HepG2 (cell line): ENCODE data around the gene MIDN. TPM values are rescaled to one million over a fixed set of nuclear protein-coding genes. Genes with fewer than 3 reads are reported as not detected.
A peak's percentile ranks its signal among the peaks of the same experiment; 100 is the strongest.

Experiments
- CEBPG ChIP-seq: IDR thresholded peaks from 2 replicates; pipeline ENCODE4 v1.6.1; 2016
- ETV6 ChIP-seq: sonication (generic); formaldehyde crosslinking; conservative IDR thresholded peaks from 2 replicates; pipeline ENCODE4 v1.4.0; 2020; ENCODE audit warnings: missing genetic modification reagents
- FOXA3 ChIP-seq: IDR thresholded peaks from 2 replicates; pipeline ENCODE4 v1.6.1; 2016; ENCODE audit warnings: missing genetic modification reagents, missing compliant biosample characterization
- FOXP4 ChIP-seq: sonication (generic); formaldehyde crosslinking; IDR thresholded peaks from 2 replicates; pipeline ENCODE4 v1.4.0; 2020; ENCODE audit warnings: missing genetic modification reagents
- KDM3A ChIP-seq: IDR thresholded peaks from 2 replicates; pipeline ENCODE4 v1.6.1; 2018; ENCODE audit warnings: low read depth, missing compliant biosample characterization
- MAX ChIP-seq: IDR thresholded peaks from 2 replicates; pipeline ENCODE4 v1.6.1; 2012; ENCODE audit warnings: inconsistent platforms
- RBM22 ChIP-seq: fragments of 200-400 bp; formaldehyde crosslinking; optimal IDR thresholded peaks from 2 replicates; pipeline ENCODE3; 2017; ENCODE audit warnings: mild to moderate bottlenecking, low read length, moderate library complexity
- ZBTB20 ChIP-seq: sonication (generic); formaldehyde crosslinking; IDR thresholded peaks from 2 replicates; pipeline ENCODE4 v1.8.1; 2023; ENCODE audit warnings: missing genetic modification reagents, low read depth, mild to moderate bottlenecking, borderline replicate concordance
- ZC3H13 ChIP-seq: sonication (generic); formaldehyde crosslinking; IDR thresholded peaks from 2 replicates; pipeline ENCODE4 v1.8.1; 2023; ENCODE audit warnings: mild to moderate bottlenecking, missing genetic modification reagents, moderate library complexity
- ZNF180 ChIP-seq: sonication (generic); formaldehyde crosslinking; IDR thresholded peaks from 2 replicates; pipeline ENCODE4 v1.4.0; 2020; ENCODE audit warnings: low read depth, missing genetic modification reagents, borderline replicate concordance
- ZNF687 ChIP-seq: sonication (generic); formaldehyde crosslinking; IDR thresholded peaks from 2 replicates; pipeline ENCODE4 v1.5.1; 2020; ENCODE audit warnings: mild to moderate bottlenecking, missing genetic modification reagents, moderate library complexity
- ZSCAN9 ChIP-seq: IDR thresholded peaks from 2 replicates; pipeline ENCODE4 v1.6.1; 2016; ENCODE audit warnings: borderline replicate concordance
- polyA plus RNA-seq, 8 experiments: library from polyadenylated mRNA; depleted of rRNA in 3 of 8; stranded (reverse) in 7 of 8; unstranded in 1 of 8; fragments of >200 nt; fragmentation: Illumina TruSeq in 4 of 8; extraction: Trizol in 4 of 8; gene quantifications; 2 replicates each; pipeline versions ENCODE4 v1.2.1 to v1.2.3, GENCODE V29; 2011 to 2016; ENCODE audit warnings: low read depth in 4 of 8, missing spikeins in 1 of 8, mixed read lengths in 1 of 8; ENCODE audit not compliant: insufficient read depth in 1 of 8
- total RNA-seq, 5 experiments: library from RNA; depleted of rRNA; stranded (reverse); fragments of >200 nt; fragmentation: Illumina TruSeq; extraction: Trizol; gene quantifications; 2 replicates each; pipeline ENCODE4 v1.2.3, GENCODE V29; 2016; ENCODE audit warnings: low read depth in 1 of 5
- TF ChIP-seq, protein P1 (sequence below): sonication (generic); formaldehyde crosslinking; IDR thresholded peaks from 2 replicates; pipeline ENCODE4 v1.5.0; 2020; ENCODE audit warnings: mild to moderate bottlenecking, missing genetic modification reagents
- TF ChIP-seq, protein P2 (sequence below): IDR thresholded peaks from 2 replicates; pipeline ENCODE4 v1.6.1; 2016; ENCODE audit warnings: missing compliant biosample characterization, missing genetic modification reagents, borderline replicate concordance
- TF ChIP-seq, protein P3 (sequence below): sonication (generic); formaldehyde crosslinking; IDR thresholded peaks from 2 replicates; pipeline ENCODE4 v1.5.0; 2020; ENCODE audit warnings: mild to moderate bottlenecking, missing genetic modification reagents, borderline replicate concordance

MIDN gene
- total and polyA plus RNA-seq, 2 of the 13 experiments (the other 11 are each of a cell fraction or from before 2014, with no cell fraction given) = 8.4 to 18.0 TPM

DNA sequence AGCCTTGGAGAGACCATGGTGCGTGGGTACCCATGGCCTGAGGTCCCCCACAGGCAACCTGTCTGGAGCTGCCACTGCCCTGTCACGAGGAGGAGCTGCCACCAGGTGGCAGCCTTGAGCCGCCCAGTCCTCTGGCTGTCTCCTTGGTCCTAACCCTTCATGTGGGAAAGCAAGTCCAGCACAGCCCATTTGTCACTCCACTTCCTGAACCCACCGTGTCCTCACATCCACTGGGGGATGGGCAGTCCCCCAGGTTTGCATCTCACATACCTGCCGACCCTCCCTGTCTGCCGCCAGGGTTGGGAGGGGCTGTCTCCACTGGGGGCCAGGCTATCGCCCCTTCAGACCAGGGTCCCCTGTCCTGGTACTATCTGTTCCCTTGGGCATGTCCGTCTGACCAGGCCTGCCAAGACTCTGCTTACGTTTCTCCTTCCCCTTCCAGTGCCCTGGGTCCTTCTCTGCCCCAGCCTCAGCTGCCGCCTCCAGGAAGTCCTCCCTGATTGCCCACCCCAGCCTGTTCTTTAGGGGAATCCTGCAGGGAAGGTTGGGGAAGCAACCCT is 31.5 kb downstream of the MIDN start (continued):
- TF ChIP-seq RBM22 = peak; percentile 61
- TF ChIP-seq ZSCAN9 (CRISPR knock-in tag) = 0 out of 2 replicates have a peak, but pooled peaks have one; percentile 42
- no peak for TF ChIP-seq ZNF180
- TF ChIP-seq, protein P1, sequence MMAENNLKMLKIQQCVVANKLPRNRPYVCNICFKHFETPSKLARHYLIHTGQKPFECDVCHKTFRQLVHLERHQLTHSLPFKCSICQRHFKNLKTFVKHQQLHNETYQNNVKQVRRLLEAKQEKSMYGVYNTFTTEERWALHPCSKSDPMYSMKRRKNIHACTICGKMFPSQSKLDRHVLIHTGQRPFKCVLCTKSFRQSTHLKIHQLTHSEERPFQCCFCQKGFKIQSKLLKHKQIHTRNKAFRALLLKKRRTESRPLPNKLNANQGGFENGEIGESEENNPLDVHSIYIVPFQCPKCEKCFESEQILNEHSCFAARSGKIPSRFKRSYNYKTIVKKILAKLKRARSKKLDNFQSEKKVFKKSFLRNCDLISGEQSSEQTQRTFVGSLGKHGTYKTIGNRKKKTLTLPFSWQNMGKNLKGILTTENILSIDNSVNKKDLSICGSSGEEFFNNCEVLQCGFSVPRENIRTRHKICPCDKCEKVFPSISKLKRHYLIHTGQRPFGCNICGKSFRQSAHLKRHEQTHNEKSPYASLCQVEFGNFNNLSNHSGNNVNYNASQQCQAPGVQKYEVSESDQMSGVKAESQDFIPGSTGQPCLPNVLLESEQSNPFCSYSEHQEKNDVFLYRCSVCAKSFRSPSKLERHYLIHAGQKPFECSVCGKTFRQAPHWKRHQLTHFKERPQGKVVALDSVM (CRISPR knock-in tag) = no peak
- TF ChIP-seq, protein P2, sequence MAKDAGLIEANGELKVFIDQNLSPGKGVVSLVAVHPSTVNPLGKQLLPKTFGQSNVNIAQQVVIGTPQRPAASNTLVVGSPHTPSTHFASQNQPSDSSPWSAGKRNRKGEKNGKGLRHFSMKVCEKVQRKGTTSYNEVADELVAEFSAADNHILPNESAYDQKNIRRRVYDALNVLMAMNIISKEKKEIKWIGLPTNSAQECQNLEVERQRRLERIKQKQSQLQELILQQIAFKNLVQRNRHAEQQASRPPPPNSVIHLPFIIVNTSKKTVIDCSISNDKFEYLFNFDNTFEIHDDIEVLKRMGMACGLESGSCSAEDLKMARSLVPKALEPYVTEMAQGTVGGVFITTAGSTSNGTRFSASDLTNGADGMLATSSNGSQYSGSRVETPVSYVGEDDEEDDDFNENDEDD (CRISPR knock-in tag) = 0 out of 2 replicates have a peak, but pooled peaks have one; percentile 27
- peak; percentile 57 for TF ChIP-seq ZNF687 (CRISPR knock-in tag)
- no peak for TF ChIP-seq CEBPG (CRISPR knock-in tag)
- TF ChIP-seq ETV6 (CRISPR knock-in tag) = peak; percentile 32; the same call in 1 of the 2 replicates
- TF ChIP-seq FOXA3 = 0 out of 2 replicates have a peak, but pooled peaks have one; percentile 15
- 0 out of 2 replicates have a peak, but pooled peaks have one; percentile 56 for TF ChIP-seq ZBTB20 (CRISPR knock-in tag)
- TF ChIP-seq ZC3H13 (CRISPR knock-in tag) = peak; percentile 35; the same call in 1 of the 2 replicates
- no peak for TF ChIP-seq FOXP4 (CRISPR knock-in tag)
- TF ChIP-seq, protein P3, sequence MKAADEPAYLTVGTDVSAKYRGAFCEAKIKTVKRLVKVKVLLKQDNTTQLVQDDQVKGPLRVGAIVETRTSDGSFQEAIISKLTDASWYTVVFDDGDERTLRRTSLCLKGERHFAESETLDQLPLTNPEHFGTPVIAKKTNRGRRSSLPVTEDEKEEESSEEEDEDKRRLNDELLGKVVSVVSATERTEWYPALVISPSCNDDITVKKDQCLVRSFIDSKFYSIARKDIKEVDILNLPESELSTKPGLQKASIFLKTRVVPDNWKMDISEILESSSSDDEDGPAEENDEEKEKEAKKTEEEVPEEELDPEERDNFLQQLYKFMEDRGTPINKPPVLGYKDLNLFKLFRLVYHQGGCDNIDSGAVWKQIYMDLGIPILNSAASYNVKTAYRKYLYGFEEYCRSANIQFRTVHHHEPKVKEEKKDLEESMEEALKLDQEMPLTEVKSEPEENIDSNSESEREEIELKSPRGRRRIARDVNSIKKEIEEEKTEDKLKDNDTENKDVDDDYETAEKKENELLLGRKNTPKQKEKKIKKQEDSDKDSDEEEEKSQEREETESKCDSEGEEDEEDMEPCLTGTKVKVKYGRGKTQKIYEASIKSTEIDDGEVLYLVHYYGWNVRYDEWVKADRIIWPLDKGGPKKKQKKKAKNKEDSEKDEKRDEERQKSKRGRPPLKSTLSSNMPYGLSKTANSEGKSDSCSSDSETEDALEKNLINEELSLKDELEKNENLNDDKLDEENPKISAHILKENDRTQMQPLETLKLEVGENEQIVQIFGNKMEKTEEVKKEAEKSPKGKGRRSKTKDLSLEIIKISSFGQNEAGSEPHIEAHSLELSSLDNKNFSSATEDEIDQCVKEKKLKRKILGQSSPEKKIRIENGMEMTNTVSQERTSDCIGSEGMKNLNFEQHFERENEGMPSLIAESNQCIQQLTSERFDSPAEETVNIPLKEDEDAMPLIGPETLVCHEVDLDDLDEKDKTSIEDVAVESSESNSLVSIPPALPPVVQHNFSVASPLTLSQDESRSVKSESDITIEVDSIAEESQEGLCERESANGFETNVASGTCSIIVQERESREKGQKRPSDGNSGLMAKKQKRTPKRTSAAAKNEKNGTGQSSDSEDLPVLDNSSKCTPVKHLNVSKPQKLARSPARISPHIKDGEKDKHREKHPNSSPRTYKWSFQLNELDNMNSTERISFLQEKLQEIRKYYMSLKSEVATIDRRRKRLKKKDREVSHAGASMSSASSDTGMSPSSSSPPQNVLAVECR (CRISPR knock-in tag) = peak; percentile 61; the same call in 1 of the 2 replicates
- TF ChIP-seq KDM3A = peak; percentile 68; the same call in 1 of the 2 replicates
- peak; percentile 49; the same call in 1 of the 2 replicates for TF ChIP-seq MAX
